MCF 10A (cell line): ENCODE results near the gene MAP3K13. TPM values are rescaled to one million over a fixed set of nuclear protein-coding genes. Genes with fewer than 3 reads are reported as not detected.

Source experiments
- BruUV-seq: library from RNA; stranded (reverse); fragments of 400-500 nt; replicated peaks from 2 replicates; lab custom pipeline; 2021; lab: Mats Ljungman, UMichigan
- CTCF ChIA-PET: fragments of 300-600 bp; sonication (Branson Sonifier 250); formaldehyde crosslinking; extraction: SDS; loops from one replicate; lab custom pipeline; 2021; ENCODE audit warnings: antibody characterized with exemption, inconsistent platforms; lab: Yijun Ruan, JAX
- POLR2A ChIA-PET: fragments of 300-600, 350-650 bp; sonication (Branson Sonifier 250); formaldehyde crosslinking; extraction: SDS; loops from one replicate; lab custom pipeline; 2020; ENCODE audit warnings: antibody characterized with exemption, inconsistent platforms; lab: Yijun Ruan, JAX
- DNase-seq: peaks from one replicate; pipeline ENCODE4 v3.0.0-alpha.2; 2018; ENCODE audit not compliant: unreplicated experiment
- H3K27ac Mint-ChIP-seq: one replicate; pipeline ENCODE4 v1.8.0; 2022; ENCODE audit warnings: mild to moderate bottlenecking, low read depth, mixed read lengths; ENCODE audit not compliant: unreplicated experiment
- H3K27me3 Mint-ChIP-seq: one replicate; pipeline ENCODE4 v1.8.0; 2022; ENCODE audit warnings: mixed read lengths; ENCODE audit not compliant: insufficient read depth, unreplicated experiment
- H3K36me3 Mint-ChIP-seq: one replicate; pipeline ENCODE4 v1.8.0; 2022; ENCODE audit warnings: mild to moderate bottlenecking, moderate library complexity, mixed read lengths; ENCODE audit not compliant: insufficient read depth, unreplicated experiment
- H3K4me1 Mint-ChIP-seq: one replicate; pipeline ENCODE4 v1.8.0; 2022; ENCODE audit warnings: mixed read lengths; ENCODE audit not compliant: insufficient read depth, unreplicated experiment
- H3K4me3 Mint-ChIP-seq: one replicate; pipeline ENCODE4 v1.8.0; 2022; ENCODE audit warnings: mild to moderate bottlenecking, moderate library complexity, mixed read lengths; ENCODE audit not compliant: unreplicated experiment
- H3K9me3 Mint-ChIP-seq: one replicate; pipeline ENCODE4 v1.8.0; 2022; ENCODE audit warnings: mixed read lengths; ENCODE audit not compliant: unreplicated experiment
- intact Hi-C: fragments of 100-400 bp; cut with micrococcal nuclease; formaldehyde crosslinking; loops from 2 replicates; pipeline ENCODE4 v1.14.1; 2022
- total RNA-seq: library from RNA; stranded (reverse); gene quantifications from 2 replicates; pipeline ENCODE4 v1.2.3, GENCODE V29; 2022
- TF ChIP-seq, protein P1 (sequence below): fragments of 200-600 bp; IDR thresholded peaks from one replicate; pipeline ENCODE4 v1.8.0; 2022; ENCODE audit warnings: antibody characterized with exemption, mild to moderate bottlenecking; ENCODE audit not compliant: unreplicated experiment

The MAP3K13 gene
- total RNA-seq, 1 experiment from 2014 or later, result 15.8 TPM

DNA sequence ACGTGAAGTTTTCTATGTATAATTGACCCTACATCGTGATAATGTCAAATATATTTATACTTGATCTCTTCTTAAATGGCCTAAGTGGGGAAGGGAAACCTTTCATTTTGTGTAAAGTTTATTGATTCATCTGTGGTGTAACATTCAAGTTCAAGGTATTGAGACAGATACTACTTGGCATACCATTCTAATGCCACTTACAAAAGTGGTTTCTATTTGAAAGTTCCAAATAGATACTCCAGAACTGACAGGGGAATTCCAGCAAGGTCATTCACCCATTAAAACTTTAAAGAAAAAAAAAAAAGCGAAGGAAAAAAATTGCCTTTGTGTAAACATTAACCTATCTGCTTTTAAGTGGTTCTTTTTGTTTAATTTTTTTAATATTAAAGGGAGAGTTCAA, 45.3 kb upstream of the MAP3K13 start:
- ChIA-PET CTCF (interaction anchor here (3.3 kb wide), 1 partner anchor 9 kb away, joined by 13 read pairs; no protein-coding TSS in a partner anchor), POLR2A (interaction anchor here (0.8 to 1.5 kb wide), 3 partner anchors 10 to 39 kb away, joined by 4 to 6 read pairs (median 5); no protein-coding TSS in a partner anchor)
- TF ChIP-seq, protein P1, sequence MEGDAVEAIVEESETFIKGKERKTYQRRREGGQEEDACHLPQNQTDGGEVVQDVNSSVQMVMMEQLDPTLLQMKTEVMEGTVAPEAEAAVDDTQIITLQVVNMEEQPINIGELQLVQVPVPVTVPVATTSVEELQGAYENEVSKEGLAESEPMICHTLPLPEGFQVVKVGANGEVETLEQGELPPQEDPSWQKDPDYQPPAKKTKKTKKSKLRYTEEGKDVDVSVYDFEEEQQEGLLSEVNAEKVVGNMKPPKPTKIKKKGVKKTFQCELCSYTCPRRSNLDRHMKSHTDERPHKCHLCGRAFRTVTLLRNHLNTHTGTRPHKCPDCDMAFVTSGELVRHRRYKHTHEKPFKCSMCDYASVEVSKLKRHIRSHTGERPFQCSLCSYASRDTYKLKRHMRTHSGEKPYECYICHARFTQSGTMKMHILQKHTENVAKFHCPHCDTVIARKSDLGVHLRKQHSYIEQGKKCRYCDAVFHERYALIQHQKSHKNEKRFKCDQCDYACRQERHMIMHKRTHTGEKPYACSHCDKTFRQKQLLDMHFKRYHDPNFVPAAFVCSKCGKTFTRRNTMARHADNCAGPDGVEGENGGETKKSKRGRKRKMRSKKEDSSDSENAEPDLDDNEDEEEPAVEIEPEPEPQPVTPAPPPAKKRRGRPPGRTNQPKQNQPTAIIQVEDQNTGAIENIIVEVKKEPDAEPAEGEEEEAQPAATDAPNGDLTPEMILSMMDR, result no peak
- peak; percentile 41 for DNase-seq
- intact Hi-C loops, result no loop called here
- no TSS peak for BruUV-seq
- Mint-ChIP-seq H3K4me1 (peaks cover 23% of the 10 kb centered on the region), H3K27me3 (no peaks in the 10 kb centered on the region), H3K4me3 (no peak overlapping the region), H3K9me3 (no peaks in the 10 kb centered on the region), H3K36me3 (no peaks in the 10 kb centered on the region), H3K27ac (peak overlapping the region; percentile 96)

DNA sequence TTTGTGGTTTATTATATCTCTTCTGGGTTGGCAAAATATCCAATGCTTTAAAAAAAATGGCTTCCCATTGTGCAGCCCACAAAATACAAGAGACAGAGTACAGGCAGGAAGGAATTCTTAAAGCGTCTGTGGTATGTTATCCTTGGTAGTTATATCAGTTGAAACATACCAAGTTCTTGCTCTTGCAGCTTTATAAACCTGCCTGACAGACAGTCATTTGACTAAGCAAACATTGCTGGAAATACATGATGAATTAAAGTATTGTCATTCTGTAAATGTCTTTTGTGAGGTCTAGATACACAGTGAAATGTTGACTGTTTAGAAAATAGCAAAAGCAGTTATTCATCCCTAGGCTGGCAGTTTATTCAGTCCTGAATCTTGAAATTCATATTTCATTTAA, 44.8 kb upstream of the MAP3K13 start:
- peak overlapping the region; percentile 96 for H3K27ac Mint-ChIP-seq
- ChIA-PET CTCF (interaction anchor here (1.3 to 3.3 kb wide), 2 partner anchors 10 to 15 kb away, joined by 3 to 13 read pairs; no protein-coding TSS in a partner anchor), POLR2A (interaction anchor here (0.8 kb wide), 1 partner anchor 39 kb away, joined by 4 read pairs; no protein-coding TSS in a partner anchor)
- no peaks in the 10 kb centered on the region for H3K9me3 Mint-ChIP-seq
- H3K4me1 Mint-ChIP-seq, result peaks cover 23% of the 10 kb centered on the region
- TF ChIP-seq, protein P1, result no peak
- H3K4me3 Mint-ChIP-seq, result no peak overlapping the region
- peak; percentile 9 for DNase-seq
- no peaks in the 10 kb centered on the region for H3K36me3 Mint-ChIP-seq
- BruUV-seq, result no TSS peak
- H3K27me3 Mint-ChIP-seq, result no peaks in the 10 kb centered on the region
- intact Hi-C loops, result no loop called here

DNA sequence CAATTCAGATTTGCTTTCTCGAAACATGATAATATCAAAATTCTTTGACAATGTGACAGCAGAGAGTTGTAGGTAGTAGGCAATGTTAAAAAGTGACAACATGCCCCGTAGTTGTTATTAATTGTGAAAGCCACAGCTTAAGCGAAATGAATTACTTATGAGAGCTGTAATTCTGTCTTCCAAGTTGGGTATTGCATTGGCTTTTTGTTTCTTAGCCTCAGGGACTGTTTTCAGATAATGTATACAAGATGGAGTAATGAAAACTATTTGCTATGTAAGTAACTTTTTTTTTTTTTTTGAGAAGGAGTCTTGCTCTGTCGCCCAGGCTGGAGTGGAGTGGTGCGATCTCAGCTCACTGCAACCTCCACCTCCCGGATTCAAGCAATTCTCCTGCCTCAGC, 43.1 kb upstream of the MAP3K13 start:
- CTCF ChIA-PET, result interaction anchor here (1.3 to 3.3 kb wide), 2 partner anchors 11 to 13 kb away, joined by 3 to 13 read pairs; no protein-coding TSS in a partner anchor
- POLR2A ChIA-PET, result interaction anchor here (0.9 to 1.0 kb wide), 2 partner anchors 12 to 44 kb away, joined by 3 to 4 read pairs; partner anchors contain the start of gene MAP3K13
- intact Hi-C loops, result no loop called here
- no peak for DNase-seq
- TF ChIP-seq, protein P1, result no peak
- no peaks in the 10 kb centered on the region for H3K36me3 Mint-ChIP-seq
- H3K27ac Mint-ChIP-seq, result no peak overlapping the region
- H3K9me3 Mint-ChIP-seq, result no peaks in the 10 kb centered on the region
- no TSS peak for BruUV-seq
- H3K4me3 Mint-ChIP-seq, result no peak overlapping the region
- peaks cover 23% of the 10 kb centered on the region for H3K4me1 Mint-ChIP-seq
- no peaks in the 10 kb centered on the region for H3K27me3 Mint-ChIP-seq

DNA sequence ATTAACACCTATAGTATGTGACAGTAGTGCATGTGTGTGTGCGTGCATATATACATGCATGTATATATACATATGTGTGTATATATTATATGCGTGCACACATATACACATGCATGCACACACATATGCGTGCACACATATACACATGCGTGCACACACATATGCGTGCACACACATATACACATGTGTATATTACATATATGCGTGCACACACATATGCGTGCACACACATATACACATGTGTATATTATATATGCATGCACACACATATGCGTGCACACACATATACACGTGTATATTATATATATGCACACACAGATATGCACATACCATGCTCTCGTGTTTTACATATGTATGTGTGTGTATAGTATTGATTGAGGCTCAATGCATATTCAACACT, 42.0 kb upstream of the MAP3K13 start:
- Mint-ChIP-seq H3K27ac (no peak overlapping the region), H3K4me1 (peaks cover 23% of the 10 kb centered on the region), H3K9me3 (no peaks in the 10 kb centered on the region), H3K27me3 (no peaks in the 10 kb centered on the region), H3K4me3 (no peak overlapping the region), H3K36me3 (no peaks in the 10 kb centered on the region)
- no peak for DNase-seq
- POLR2A ChIA-PET, result interaction anchor here (1.0 kb wide), 1 partner anchor 43 kb away, joined by 4 read pairs; the partner anchor contains the start of gene MAP3K13
- intact Hi-C loops, result no loop called here
- CTCF ChIA-PET, result interaction anchor here (3.3 kb wide), 1 partner anchor 13 kb away, joined by 13 read pairs; no protein-coding TSS in a partner anchor
- TF ChIP-seq, protein P1, result no peak
- no TSS peak for BruUV-seq
